HG03575 (cell line): Measurements from ENCODE around the gene PAK5.

Source experiments
- ATAC-seq: cut with Tn5 transposase; IDR thresholded peaks from one replicate; pipeline ENCODE4 v1.9.1; 2021; ENCODE audit not compliant: unreplicated experiment, insufficient number of reproducible peaks, low FRiP score; ENCODE audit errors: extremely low read depth

The PAK5 gene

GRCh38 chr20:9490631-9491030 lies 348.2 kb downstream of the PAK5 start:
- ATAC-seq = no peak

GRCh38 chr20:9490161-9490560 lies 348.7 kb downstream of the PAK5 start:
- no peak for ATAC-seq

- ATAC-seq = no peak
Measured at GRCh38 chr20:9488063-9488462, 350.8 kb downstream of the PAK5 start.
